Mucosa of descending colon (tissue), 3 donors: ENCODE data around the gene UBL5. TPM values are rescaled to one million over a fixed set of nuclear protein-coding genes. Genes with fewer than 3 reads are reported as not detected.

Experiments used
- ATAC-seq: fragments of 200-7000 bp; cut with Tn5 transposase; one replicate; pipeline ENCODE4 v1.9.1; 2020; ENCODE audit warnings: mild to moderate bottlenecking, moderate library complexity
- DNase-seq, 3 donors: peaks; one replicate each; pipeline ENCODE4 v3.0.0-alpha.2; 2020
- H3K36me3 ChIP-seq: fragments of 200-600 bp; one replicate; pipeline ENCODE4 v1.8.0; 2021; ENCODE audit warnings: low read depth, mild to moderate bottlenecking
- H3K4me1 ChIP-seq: fragments of 200-600 bp; one replicate; pipeline ENCODE4 v1.8.0; 2021; ENCODE audit warnings: low read depth, mild to moderate bottlenecking
- H3K4me3 ChIP-seq: fragments of 200-600 bp; one replicate; pipeline ENCODE4 v1.8.0; 2021; ENCODE audit warnings: mild to moderate bottlenecking
- H3K9me3 ChIP-seq: fragments of 200-600 bp; one replicate; pipeline ENCODE4 v1.8.0; 2021; ENCODE audit warnings: mild to moderate bottlenecking
- CTCF ChIP-seq: fragments of 200-600 bp; IDR thresholded peaks from one replicate; pipeline ENCODE4 v1.8.0; 2022; ENCODE audit warnings: antibody characterized with exemption, mild to moderate bottlenecking
- intact Hi-C, 2 donors: fragments of 100-400 bp; cut with DNase I in 1 of 2; cut with micrococcal nuclease in 1 of 2; formaldehyde crosslinking; loops; one replicate each; pipeline versions ENCODE4 v1.11.0 to v1.11.1; 2022; cut with DNase I, micrococcal nuclease
- total RNA-seq, 3 donors: library from RNA; stranded (reverse); fragmentation: NEBNext Ultra II Directional in 2 of 3; extraction: Animal tissue kit (Norgen Biotek cat#: 25700) in 2 of 3; gene quantifications; one replicate each; pipeline versions ENCODE4 v1.2.1 to v1.2.4, GENCODE V29; 2021 to 2023
- donor health status: DM: no; HTN: no; CAD: no; lungs with moderate emphysema.
- donor health status: DM: no; HTN: no; CAD: no.
- donor health status: DM: no; HTN: yes; CAD: no.

The UBL5 gene
- total RNA-seq, 3 donors from 2014 or later = 244 to 293 (median 271) TPM

GRCh38 chr19:9806803-9807202, 20.9 kb upstream of the UBL5 start:
- TF ChIP-seq CTCF = no peak
- Histone ChIP-seq H3K36me3 (peaks cover 11% of the 10 kb centered on the region), H3K4me3 (no peak overlapping the region), H3K9me3 (no peaks in the 10 kb centered on the region), H3K4me1 (peaks cover 2% of the 10 kb centered on the region)
- no peak for DNase-seq
- intact Hi-C loops = no loop called here
- no peak for ATAC-seq

- Histone ChIP-seq H3K36me3 (peaks cover 11% of the 10 kb centered on the region), H3K4me1 (peaks cover 2% of the 10 kb centered on the region), H3K9me3 (no peaks in the 10 kb centered on the region), H3K4me3 (no peak overlapping the region)
- ATAC-seq (peak; percentile 58), DNase-seq (no peak)
- intact Hi-C loops = no loop called here
- TF ChIP-seq CTCF = no peak
Measured at GRCh38 chr19:9808855-9809824, 18.6 kb upstream of the UBL5 start.

- H3K9me3 ChIP-seq = no peaks in the 10 kb centered on the region
- intact Hi-C loops = no loop called here
- no peak overlapping the region for H3K4me3 ChIP-seq
- peaks cover 2% of the 10 kb centered on the region for H3K4me1 ChIP-seq
- peak; percentile 10 for ATAC-seq
- no peak for TF ChIP-seq CTCF
- peaks cover 11% of the 10 kb centered on the region for H3K36me3 ChIP-seq
- DNase-seq = no peak
Measured at GRCh38 chr19:9811139-9811538, 16.6 kb upstream of the UBL5 start.

GRCh38 chr19:9818175-9818733, 9.5 kb upstream of the UBL5 start:
- intact Hi-C loops = no loop called here
- H3K36me3 ChIP-seq = no peaks in the 10 kb centered on the region
- peaks cover 15% of the 10 kb centered on the region for H3K4me1 ChIP-seq
- ATAC-seq = no peak
- no peaks in the 10 kb centered on the region for H3K9me3 ChIP-seq
- no peak for TF ChIP-seq CTCF
- peak overlapping the region; percentile 94 for H3K4me3 ChIP-seq
- no peak for DNase-seq

GRCh38 chr19:9818734-9819595, 8.8 kb upstream of the UBL5 start, which contains the start of gene FBXL12:
Gene FBXL12, minus strand, starts transcription at chr19:9819079. Its CDS starts 266 bp downstream, at chr19:9818813.
- ATAC-seq = peak; percentile 91

More at GRCh38 chr19:9818734-9819595, 8.8 kb upstream of the UBL5 start, which contains the start of gene FBXL12:
- no peaks in the 10 kb centered on the region for H3K9me3 ChIP-seq
- no peak for TF ChIP-seq CTCF
- DNase-seq = peak; percentile 100
- H3K4me3 ChIP-seq = peak within 1 kb of the TSS; percentile 94
- H3K4me1 ChIP-seq = peaks cover 15% of the 10 kb centered on the region
- intact Hi-C loops = no loop called here
- no peaks in the 10 kb centered on the region for H3K36me3 ChIP-seq
